Smooth muscle cell (in vitro differentiated cells): Measurements from ENCODE around the gene C20orf144. TPM values are rescaled to one million over a fixed set of nuclear protein-coding genes. Genes with fewer than 3 reads are reported as not detected.
"Not testable (repeated sequence)": the region's sequence is repeated elsewhere in the genome, so short reads cannot be mapped to it uniquely, and the experiment has no call there.

ENCODE experiments used
- DNase-seq: peaks from one replicate; lab custom pipeline; 2025; ENCODE audit not compliant: unreplicated experiment; lab: John Stamatoyannopoulos, UW
- H2AFZ ChIP-seq: fragments of 200-600 bp; sonication (generic); 2 replicates; pipeline ENCODE4 v1.6.0; 2016; ENCODE audit warnings: antibody characterized with exemption, low read depth, mild to moderate bottlenecking
- H3F3A ChIP-seq: fragments of 200-600 bp; sonication (generic); 2 replicates; pipeline ENCODE4 v1.6.0; 2017; ENCODE audit warnings: antibody characterized with exemption, low read depth
- H3K27ac ChIP-seq: fragments of 200-600 bp; sonication (generic); 2 replicates; pipeline ENCODE4 v1.5.1; 2016; ENCODE audit warnings: low read depth, mild to moderate bottlenecking
- H3K27me3 ChIP-seq: fragments of 200-600 bp; sonication (generic); 2 replicates; pipeline ENCODE4 v1.6.1; 2016; ENCODE audit warnings: low read depth, mild to moderate bottlenecking
- H3K36me3 ChIP-seq: fragments of 200-600 bp; sonication (generic); 2 replicates; pipeline ENCODE4 v1.5.1; 2016; ENCODE audit warnings: low read depth
- H3K4me1 ChIP-seq: fragments of 200-600 bp; sonication (generic); 2 replicates; pipeline ENCODE4 v1.5.1; 2016; ENCODE audit warnings: low read depth
- H3K4me2 ChIP-seq: fragments of 200-600 bp; sonication (generic); 2 replicates; pipeline ENCODE4 v1.6.0; 2016; ENCODE audit warnings: mild to moderate bottlenecking
- H3K4me3 ChIP-seq: fragments of 200-600 bp; sonication (generic); 2 replicates; pipeline ENCODE4 v1.5.1; 2016; ENCODE audit warnings: mild to moderate bottlenecking
- H3K79me2 ChIP-seq: fragments of 200-600 bp; sonication (generic); 2 replicates; pipeline ENCODE4 v1.6.0; 2016; ENCODE audit warnings: low read depth, mild to moderate bottlenecking
- H3K9ac ChIP-seq: fragments of 200-600 bp; sonication (generic); 2 replicates; pipeline ENCODE4 v1.6.0; 2016; ENCODE audit warnings: low read depth
- H3K9me3 ChIP-seq: fragments of 200-600 bp; sonication (generic); replicated peaks from 2 replicates; pipeline ENCODE4 v1.5.1; 2016; ENCODE audit warnings: low read depth
- H4K20me1 ChIP-seq: fragments of 200-600 bp; sonication (generic); 2 replicates; pipeline ENCODE4 v1.6.0; 2016; ENCODE audit warnings: low read depth
- CTCF ChIP-seq: fragments of 200-600 bp; sonication (generic); IDR thresholded peaks from 2 replicates; pipeline ENCODE4 v1.5.1; 2017; ENCODE audit warnings: borderline replicate concordance, mild to moderate bottlenecking, antibody characterized with exemption; ENCODE audit not compliant: insufficient read depth, poor library complexity, severe bottlenecking
- WGBS: methylation state at CpG from one replicate; pipeline ENCODE4 v1.1.7; 2016; ENCODE audit warnings: low lambda C conversion rate; 5-methylcytosine and 5-hydroxymethylcytosine counted together
- polyA plus RNA-seq: library from polyadenylated mRNA; unstranded; fragments of >200 nt; fragmentation: Nextera tagmentation; extraction: Ambion mirVana; gene quantifications from 2 replicates; pipeline ENCODE4 v1.2.1, GENCODE V29; 2016
- total RNA-seq: library from RNA; depleted of rRNA; stranded (reverse); fragments of >200 nt; gene quantifications from 2 replicates; pipeline ENCODE4 v1.2.3, GENCODE V29; 2014

The C20orf144 gene
- total and polyA plus RNA-seq, 2 experiments from 2014 or later = 0.73 to 1.1 TPM

- H3F3A ChIP-seq = peaks cover 4% of the 10 kb centered on the region
- no peaks in the 10 kb centered on the region for H3K79me2 ChIP-seq
- no peak overlapping the region for H2AFZ ChIP-seq
- H3K9ac ChIP-seq = no peak overlapping the region
- H3K4me1 ChIP-seq = no peaks in the 10 kb centered on the region
- no peak for DNase-seq
- no peak overlapping the region for H3K27ac ChIP-seq
- H3K4me2 ChIP-seq = no peak overlapping the region
- no peaks in the 10 kb centered on the region for H3K27me3 ChIP-seq
- 97% methylated on average over 2 of the region's 2 CpGs for WGBS
- H4K20me1 ChIP-seq = peaks cover 20% of the 10 kb centered on the region
- H3K4me3 ChIP-seq = no peak overlapping the region
- no peaks in the 10 kb centered on the region for H3K9me3 ChIP-seq
- TF ChIP-seq CTCF = no peak
- H3K36me3 ChIP-seq = peaks cover 4% of the 10 kb centered on the region
Observed at GRCh38 chr20:33645396-33645795, 16.7 kb upstream of the C20orf144 start.

GRCh38 chr20:33646191-33646590 lies 15.9 kb upstream of the C20orf144 start:
- H3K4me3 ChIP-seq = no peak overlapping the region
- DNase-seq = no peak
- H4K20me1 ChIP-seq = peaks cover 20% of the 10 kb centered on the region
- peaks cover 4% of the 10 kb centered on the region for H3F3A ChIP-seq
- peaks cover 4% of the 10 kb centered on the region for H3K36me3 ChIP-seq
- no peak overlapping the region for H3K27ac ChIP-seq
- 95% methylated on average over 5 of the region's 5 CpGs for WGBS
- H3K4me1 ChIP-seq = no peaks in the 10 kb centered on the region
- no peak for TF ChIP-seq CTCF
- H3K27me3 ChIP-seq = no peaks in the 10 kb centered on the region
- no peaks in the 10 kb centered on the region for H3K79me2 ChIP-seq
- no peak overlapping the region for H3K4me2 ChIP-seq
- no peak overlapping the region for H2AFZ ChIP-seq
- no peak overlapping the region for H3K9ac ChIP-seq
- no peaks in the 10 kb centered on the region for H3K9me3 ChIP-seq

- not testable (repeated sequence) for H3K27ac ChIP-seq, H3K27me3 ChIP-seq, DNase-seq, H3K9me3 ChIP-seq, H2AFZ ChIP-seq, H3K4me3 ChIP-seq, H3K36me3 ChIP-seq, H3K4me1 ChIP-seq, H3K79me2 ChIP-seq, H3K4me2 ChIP-seq, H3K9ac ChIP-seq, H3F3A ChIP-seq
- 89% methylated on average over 14 of the region's 14 CpGs for WGBS
- H4K20me1 ChIP-seq = peaks cover 20% of the 10 kb centered on the region
Observed at GRCh38 chr20:33646959-33647602, 15.0 kb upstream of the C20orf144 start.

- H4K20me1 ChIP-seq = peaks cover 20% of the 10 kb centered on the region
Observed at GRCh38 chr20:33647603-33648395, 14.3 kb upstream of the C20orf144 start.

More at GRCh38 chr20:33647603-33648395, 14.3 kb upstream of the C20orf144 start:
- H3K79me2 ChIP-seq = no peaks in the 10 kb centered on the region
- H3K4me2 ChIP-seq = no peak overlapping the region
- H3K27ac ChIP-seq = no peak overlapping the region
- no peaks in the 10 kb centered on the region for H3K4me1 ChIP-seq
- H3K27me3 ChIP-seq = no peaks in the 10 kb centered on the region
- H3K9me3 ChIP-seq = no peaks in the 10 kb centered on the region
- H3K9ac ChIP-seq = no peak overlapping the region
- H3F3A ChIP-seq = peaks cover 4% of the 10 kb centered on the region
- TF ChIP-seq CTCF = no peak
- no peak overlapping the region for H3K4me3 ChIP-seq
- no peak for DNase-seq
- H2AFZ ChIP-seq = no peak overlapping the region
- H3K36me3 ChIP-seq = peaks cover 4% of the 10 kb centered on the region
- WGBS = 95% methylated on average over 11 of the region's 11 CpGs
